D721Med (cell line): ENCODE measurements around the gene NT5E.

Experiments used
- DNase-seq: peaks from one replicate; pipeline ENCODE4 v3.0.0; 2011; ENCODE audit warnings: low spot score; ENCODE audit not compliant: insufficient read length
- FAIRE-seq: peaks from 2 replicates; lab custom pipeline; 2011; peaks lifted over from hg19 to GRCh38; lab: Jason Lieb, UNC
- CTCF ChIP-seq: IDR thresholded peaks from 2 replicates; pipeline ENCODE4 v1.5.1; 2012; ENCODE audit warnings: mild to moderate bottlenecking, control low read depth; ENCODE audit not compliant: insufficient read depth; ENCODE audit errors: missing control alignments

The NT5E gene

GRCh38 chr6:85435851-85436250 lies 14.0 kb upstream of the NT5E start:
- DNase-seq: no peak
- no peak for FAIRE-seq
- TF ChIP-seq CTCF: no peak

DNA sequence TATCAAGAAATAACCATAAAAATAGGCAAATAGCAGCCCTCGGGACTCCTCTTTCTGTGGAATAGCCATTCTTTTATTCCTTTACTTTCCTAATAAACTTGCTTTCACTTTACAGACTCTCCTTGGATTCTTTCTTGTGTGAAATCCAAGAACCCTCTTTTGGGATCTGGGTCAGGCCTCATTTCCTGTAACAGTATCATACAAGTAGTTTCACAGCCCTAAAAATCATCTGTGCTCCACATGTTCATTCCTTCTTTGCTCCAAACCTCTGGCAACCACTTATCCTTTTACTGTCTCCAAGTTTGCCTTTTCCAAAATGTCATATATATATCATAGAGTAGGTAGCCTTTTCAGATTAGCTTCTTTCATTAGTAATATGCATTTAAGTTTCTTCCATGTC lies 13.5 kb upstream of the NT5E start:
- FAIRE-seq (no peak), DNase-seq (no peak)
- TF ChIP-seq CTCF: no peak

- DNase-seq (no peak), FAIRE-seq (no peak)
- TF ChIP-seq CTCF: no peak
These were observed 12.9 kb upstream of the NT5E start for GRCh38 chr6:85436939-85437495.

GRCh38 chr6:85443349-85444117 lies 6.3 kb upstream of the NT5E start:
- FAIRE-seq: no peak
- DNase-seq: no peak
- no peak for TF ChIP-seq CTCF

GRCh38 chr6:85449388-85449817 lies 480 bp upstream of the NT5E start:
- no peak for TF ChIP-seq CTCF
- FAIRE-seq: no peak
- DNase-seq: no peak

- no peak for TF ChIP-seq CTCF
- no peak for DNase-seq
- FAIRE-seq: no peak
These were observed 1.9 kb downstream of the NT5E start for GRCh38 chr6:85451565-85452306.
